ENCODE results near the gene MRC2.
"Not testable (repeated sequence)": the region's sequence is repeated elsewhere in the genome, so short reads cannot be mapped to it uniquely, and the experiment has no call there.

MRC2 gene

DNA sequence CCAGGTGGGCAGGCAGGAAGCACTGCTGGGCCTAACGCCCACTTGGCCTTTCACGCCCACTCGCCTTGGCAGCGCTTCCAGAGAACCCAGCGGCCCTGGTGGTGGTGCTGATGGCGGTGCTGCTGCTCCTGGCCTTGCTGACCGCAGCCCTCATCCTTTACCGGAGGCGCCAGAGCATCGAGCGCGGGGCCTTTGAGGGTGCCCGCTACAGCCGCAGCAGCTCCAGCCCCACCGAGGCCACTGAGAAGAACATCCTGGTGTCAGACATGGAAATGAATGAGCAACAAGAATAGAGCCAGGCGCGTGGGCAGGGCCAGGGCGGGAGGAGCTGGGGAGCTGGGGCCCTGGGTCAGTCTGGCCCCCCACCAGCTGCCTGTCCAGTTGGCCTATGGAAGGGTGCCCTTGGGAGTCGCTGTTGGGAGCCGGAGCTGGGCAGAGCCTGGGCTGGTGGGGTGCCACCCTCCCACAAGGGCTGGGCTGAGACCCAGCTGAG, 64.7 kb downstream of the MRC2 start:
- no peak overlapping the region for H3K27ac ChIP-seq (ENCODE audit: low read length)
- H3K4me1 ChIP-seq (ENCODE audit: insufficient read depth, low read length): no peaks in the 10 kb centered on the region
- H3K79me2 ChIP-seq (ENCODE audit: insufficient read depth, low read length): no peaks in the 10 kb centered on the region
- H3K9me3 ChIP-seq (ENCODE audit: insufficient read depth, low read length, severe bottlenecking): no peaks in the 10 kb centered on the region
- H4K20me1 ChIP-seq (ENCODE audit: insufficient read depth, low read length): no peaks in the 10 kb centered on the region; the same call in 1 of the 2 replicates
- ATAC-seq (ENCODE audit: insufficient read depth, low read depth) (no peak), DNase-seq (no peak)
- H3K4me2 ChIP-seq (ENCODE audit: insufficient read depth, low read length): no peak overlapping the region
- TF ChIP-seq EZH2 (IDR thresholded peaks at IDR 0.05; ENCODE audit: borderline replicate concordance, low read depth, low read length, severe bottlenecking): no peak
- TF ChIP-seq, protein P1, sequence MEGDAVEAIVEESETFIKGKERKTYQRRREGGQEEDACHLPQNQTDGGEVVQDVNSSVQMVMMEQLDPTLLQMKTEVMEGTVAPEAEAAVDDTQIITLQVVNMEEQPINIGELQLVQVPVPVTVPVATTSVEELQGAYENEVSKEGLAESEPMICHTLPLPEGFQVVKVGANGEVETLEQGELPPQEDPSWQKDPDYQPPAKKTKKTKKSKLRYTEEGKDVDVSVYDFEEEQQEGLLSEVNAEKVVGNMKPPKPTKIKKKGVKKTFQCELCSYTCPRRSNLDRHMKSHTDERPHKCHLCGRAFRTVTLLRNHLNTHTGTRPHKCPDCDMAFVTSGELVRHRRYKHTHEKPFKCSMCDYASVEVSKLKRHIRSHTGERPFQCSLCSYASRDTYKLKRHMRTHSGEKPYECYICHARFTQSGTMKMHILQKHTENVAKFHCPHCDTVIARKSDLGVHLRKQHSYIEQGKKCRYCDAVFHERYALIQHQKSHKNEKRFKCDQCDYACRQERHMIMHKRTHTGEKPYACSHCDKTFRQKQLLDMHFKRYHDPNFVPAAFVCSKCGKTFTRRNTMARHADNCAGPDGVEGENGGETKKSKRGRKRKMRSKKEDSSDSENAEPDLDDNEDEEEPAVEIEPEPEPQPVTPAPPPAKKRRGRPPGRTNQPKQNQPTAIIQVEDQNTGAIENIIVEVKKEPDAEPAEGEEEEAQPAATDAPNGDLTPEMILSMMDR (IDR thresholded peaks at IDR 0.05; ENCODE audit: borderline replicate concordance, extremely low read depth, low read length, poor library complexity, severe bottlenecking): no peak
- no peak overlapping the region for H3K4me3 ChIP-seq (ENCODE audit: low read depth in 1 of 2, low read length in 2 of 2)
- H3K9ac ChIP-seq (ENCODE audit: low read depth, low read length): no peak overlapping the region
- no peak overlapping the region for H2AFZ ChIP-seq (ENCODE audit: low read depth, low read length)
- H3K27me3 ChIP-seq (ENCODE audit: insufficient read depth, low read length, poor library complexity): no peaks in the 10 kb centered on the region
- H3K36me3 ChIP-seq (ENCODE audit: insufficient read depth, low read length): peaks cover 5% of the 10 kb centered on the region; the same call in 1 of the 2 replicates

DNA sequence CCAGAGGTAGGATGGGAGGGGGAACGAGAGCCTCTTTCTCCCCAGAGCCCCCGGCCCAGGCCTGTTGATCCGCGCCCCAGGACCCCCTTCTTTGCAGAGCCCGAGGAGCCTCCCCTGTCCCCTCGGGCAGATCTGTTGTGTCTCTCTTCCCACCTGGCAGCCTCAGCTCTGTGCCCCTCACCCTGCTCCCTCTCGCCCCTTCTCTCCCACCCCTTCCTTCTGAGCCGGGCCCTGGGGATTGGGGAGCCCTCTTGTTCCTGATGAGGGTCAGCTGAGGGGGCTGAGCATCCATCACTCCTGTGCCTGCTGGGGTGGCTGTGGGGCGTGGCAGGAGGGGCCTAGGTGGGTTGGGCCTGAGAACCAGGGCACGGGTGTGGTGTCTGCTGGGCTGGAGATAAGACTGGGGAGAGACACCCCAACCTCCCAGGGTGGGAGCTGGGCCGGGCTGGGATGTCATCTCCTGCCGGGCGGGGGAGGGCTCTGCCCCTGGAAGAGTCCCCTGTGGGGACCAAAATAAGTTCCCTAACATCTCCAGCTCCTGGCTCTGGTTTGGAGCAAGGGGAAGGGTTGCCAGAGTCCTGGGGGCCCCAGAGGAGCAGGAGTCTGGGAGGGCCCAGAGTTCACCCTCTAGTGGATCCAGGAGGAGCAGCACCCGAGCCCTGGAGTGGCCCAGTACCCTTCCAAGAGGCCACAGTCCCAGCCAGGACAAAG, 65.4 kb downstream of the MRC2 start:
- ATAC-seq (ENCODE audit: insufficient read depth, low read depth) (peak; percentile 71), DNase-seq (no peak)
- no peaks in the 10 kb centered on the region for H3K9me3 ChIP-seq (ENCODE audit: insufficient read depth, low read length, severe bottlenecking)
- H3K79me2 ChIP-seq (ENCODE audit: insufficient read depth, low read length): no peaks in the 10 kb centered on the region
- no peak for TF ChIP-seq EZH2 (IDR thresholded peaks at IDR 0.05; ENCODE audit: borderline replicate concordance, low read depth, low read length, severe bottlenecking)
- TF ChIP-seq, protein P1 (IDR thresholded peaks at IDR 0.05; ENCODE audit: borderline replicate concordance, extremely low read depth, low read length, poor library complexity, severe bottlenecking): peak; percentile 41
- H3K27ac ChIP-seq (ENCODE audit: low read length): no peak overlapping the region
- no peaks in the 10 kb centered on the region; the same call in 1 of the 2 replicates for H4K20me1 ChIP-seq (ENCODE audit: insufficient read depth, low read length)
- no peak overlapping the region for H3K4me2 ChIP-seq (ENCODE audit: insufficient read depth, low read length)
- H3K36me3 ChIP-seq (ENCODE audit: insufficient read depth, low read length): peaks cover 5% of the 10 kb centered on the region; the same call in 1 of the 2 replicates
- H2AFZ ChIP-seq (ENCODE audit: low read depth, low read length): no peak overlapping the region
- H3K4me3 ChIP-seq (ENCODE audit: low read depth in 1 of 2, low read length in 2 of 2): no peak overlapping the region
- no peaks in the 10 kb centered on the region for H3K27me3 ChIP-seq (ENCODE audit: insufficient read depth, low read length, poor library complexity)
- no peaks in the 10 kb centered on the region for H3K4me1 ChIP-seq (ENCODE audit: insufficient read depth, low read length)
- H3K9ac ChIP-seq (ENCODE audit: low read depth, low read length): no peak overlapping the region

DNA sequence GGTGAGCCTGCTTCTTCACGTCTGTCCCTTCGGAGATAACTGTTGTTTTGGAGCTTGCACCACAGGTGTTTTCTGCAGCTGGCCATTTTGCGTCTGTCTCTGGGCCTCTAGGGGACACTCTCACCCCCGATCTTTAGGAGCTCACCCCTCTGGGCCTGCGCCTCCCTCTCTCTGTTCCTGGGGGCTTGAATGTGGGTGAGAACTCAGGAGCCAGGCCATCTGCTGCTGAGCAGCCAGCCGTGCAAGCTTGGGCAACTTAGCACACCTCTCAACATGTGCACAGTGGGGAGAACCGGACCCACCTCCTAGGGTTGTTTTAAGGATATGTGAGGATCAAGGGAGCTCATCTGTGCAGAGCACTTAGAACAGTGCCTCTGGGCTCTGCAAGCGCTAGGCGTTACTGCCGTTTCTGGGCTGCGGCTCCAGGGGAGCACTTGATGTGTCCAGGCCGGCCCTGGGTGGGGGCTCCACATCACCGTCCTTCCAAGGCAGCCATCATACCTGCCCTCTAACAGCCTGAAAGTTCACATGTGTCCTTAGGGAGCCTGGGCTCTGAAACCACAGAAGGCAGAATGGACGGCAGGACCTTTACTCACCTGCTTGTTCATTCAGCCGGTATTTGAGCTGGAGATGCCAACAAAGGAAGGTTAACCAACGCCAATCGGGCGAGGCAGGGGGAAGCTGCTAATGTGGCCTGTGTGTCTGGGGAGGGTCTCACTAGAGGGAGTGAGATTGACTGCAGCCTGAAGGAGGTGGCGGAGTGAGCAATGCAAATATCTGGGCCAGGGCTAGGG, 66.3 kb downstream of the MRC2 start:
- H3K9ac ChIP-seq (ENCODE audit: low read depth, low read length): no peak overlapping the region
- no peak for ATAC-seq (ENCODE audit: insufficient read depth, low read depth)
- H3K79me2 ChIP-seq (ENCODE audit: insufficient read depth, low read length): no peaks in the 10 kb centered on the region
- H3K36me3 ChIP-seq (ENCODE audit: insufficient read depth, low read length): peaks cover 5% of the 10 kb centered on the region; the same call in 1 of the 2 replicates
- no peak overlapping the region for H3K4me3 ChIP-seq (ENCODE audit: low read depth in 1 of 2, low read length in 2 of 2)
- H3K27me3 ChIP-seq (ENCODE audit: insufficient read depth, low read length, poor library complexity): no peaks in the 10 kb centered on the region
- no peak for DNase-seq
- H4K20me1 ChIP-seq (ENCODE audit: insufficient read depth, low read length): no peaks in the 10 kb centered on the region; the same call in 1 of the 2 replicates
- no peaks in the 10 kb centered on the region for H3K9me3 ChIP-seq (ENCODE audit: insufficient read depth, low read length, severe bottlenecking)
- no peak overlapping the region for H3K4me2 ChIP-seq (ENCODE audit: insufficient read depth, low read length)
- TF ChIP-seq, protein P1 (IDR thresholded peaks at IDR 0.05; ENCODE audit: borderline replicate concordance, extremely low read depth, low read length, poor library complexity, severe bottlenecking): no peak
- TF ChIP-seq EZH2 (IDR thresholded peaks at IDR 0.05; ENCODE audit: borderline replicate concordance, low read depth, low read length, severe bottlenecking): no peak
- H3K4me1 ChIP-seq (ENCODE audit: insufficient read depth, low read length): no peaks in the 10 kb centered on the region
- H2AFZ ChIP-seq (ENCODE audit: low read depth, low read length): no peak overlapping the region
- H3K27ac ChIP-seq (ENCODE audit: low read length): no peak overlapping the region

DNA sequence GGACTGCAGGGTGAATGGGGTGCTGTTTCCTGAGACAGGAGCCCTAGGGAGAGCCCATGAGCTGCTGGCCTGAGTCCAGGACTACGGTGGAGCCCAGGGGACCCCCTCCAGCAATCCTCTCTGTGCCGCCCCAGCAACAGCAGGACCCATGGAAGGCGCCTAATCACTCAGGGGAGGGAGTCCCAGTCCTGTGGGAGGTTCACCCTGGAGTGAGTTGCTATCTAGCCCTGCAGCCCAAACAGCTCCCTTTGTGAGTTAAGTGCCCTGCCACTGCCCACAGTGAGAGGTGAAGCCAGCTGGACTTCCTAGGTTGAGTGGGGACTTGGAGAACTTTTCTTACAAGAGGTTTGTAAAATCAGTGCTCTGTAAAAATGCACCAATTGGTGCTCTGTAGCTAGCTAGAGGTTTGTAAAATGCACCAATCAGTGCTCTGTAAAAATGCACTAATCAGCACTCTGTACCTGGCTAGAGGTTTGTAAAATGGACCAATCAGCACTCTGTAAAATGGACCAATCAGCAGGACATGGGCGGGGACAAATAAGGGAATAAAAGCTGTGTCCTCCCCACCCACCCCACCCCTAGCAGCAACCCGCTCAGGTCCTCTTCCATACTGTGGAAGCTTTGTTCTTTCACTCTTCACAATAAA, 67.7 kb downstream of the MRC2 start:
- H4K20me1 ChIP-seq (ENCODE audit: insufficient read depth, low read length); DNase-seq; H2AFZ ChIP-seq (ENCODE audit: low read depth, low read length); H3K27ac ChIP-seq (ENCODE audit: low read length); H3K9me3 ChIP-seq (ENCODE audit: insufficient read depth, low read length, severe bottlenecking); H3K79me2 ChIP-seq (ENCODE audit: insufficient read depth, low read length); H3K36me3 ChIP-seq (ENCODE audit: insufficient read depth, low read length); H3K4me2 ChIP-seq (ENCODE audit: insufficient read depth, low read length); H3K9ac ChIP-seq (ENCODE audit: low read depth, low read length); H3K4me1 ChIP-seq (ENCODE audit: insufficient read depth, low read length); ATAC-seq (ENCODE audit: insufficient read depth, low read depth); H3K27me3 ChIP-seq (ENCODE audit: insufficient read depth, low read length, poor library complexity); H3K4me3 ChIP-seq (ENCODE audit: low read depth in 1 of 2, low read length in 2 of 2): not testable (repeated sequence)
